Measurements from ENCODE around the gene CST1. TPM values are rescaled to one million over a fixed set of nuclear protein-coding genes. Genes with fewer than 3 reads are reported as not detected.
"Not testable (repeated sequence)": the region's sequence is repeated elsewhere in the genome, so short reads cannot be mapped to it uniquely, and the experiment has no call there.

CST1 gene
- total RNA-seq, 4 donors from 2014 or later = 6.8 TPM; not detected in 3

DNA sequence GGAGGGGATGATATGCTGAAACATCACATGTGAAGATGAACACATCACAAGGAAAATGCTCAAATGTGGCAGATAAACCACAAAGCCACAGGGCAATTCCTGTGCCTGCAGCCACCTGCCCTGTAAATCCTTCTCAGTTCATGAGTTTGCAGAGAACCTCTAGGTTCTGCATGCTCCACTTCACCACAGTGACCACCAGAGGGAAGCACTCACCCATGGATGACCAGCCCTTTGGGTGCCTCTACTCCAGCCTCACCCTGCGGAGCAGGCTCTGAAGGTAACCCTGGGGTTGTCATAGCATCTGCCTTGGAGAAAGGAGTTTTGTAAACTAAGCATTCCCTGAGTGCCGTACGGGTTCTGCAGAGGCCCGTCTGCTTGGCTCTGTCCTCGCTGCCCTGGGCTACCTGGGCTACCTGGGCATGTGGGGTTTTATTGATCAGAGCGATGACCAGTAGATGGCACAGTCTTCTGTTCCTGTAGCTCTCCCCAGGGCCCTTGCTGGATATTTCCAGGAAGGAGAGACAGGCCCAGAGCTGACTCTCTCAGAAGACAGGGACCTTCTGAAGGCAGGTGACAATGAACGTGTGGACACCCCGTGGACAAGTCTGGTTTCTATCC lies 31.7 kb upstream of the CST1 start:
- WGBS, 2 donors = 48 to 76% methylated on average over 8 of the region's 8 CpGs
- TF ChIP-seq POLR2A (IDR thresholded peaks at IDR 0.05) = no peak
- TF ChIP-seq, protein P1, sequence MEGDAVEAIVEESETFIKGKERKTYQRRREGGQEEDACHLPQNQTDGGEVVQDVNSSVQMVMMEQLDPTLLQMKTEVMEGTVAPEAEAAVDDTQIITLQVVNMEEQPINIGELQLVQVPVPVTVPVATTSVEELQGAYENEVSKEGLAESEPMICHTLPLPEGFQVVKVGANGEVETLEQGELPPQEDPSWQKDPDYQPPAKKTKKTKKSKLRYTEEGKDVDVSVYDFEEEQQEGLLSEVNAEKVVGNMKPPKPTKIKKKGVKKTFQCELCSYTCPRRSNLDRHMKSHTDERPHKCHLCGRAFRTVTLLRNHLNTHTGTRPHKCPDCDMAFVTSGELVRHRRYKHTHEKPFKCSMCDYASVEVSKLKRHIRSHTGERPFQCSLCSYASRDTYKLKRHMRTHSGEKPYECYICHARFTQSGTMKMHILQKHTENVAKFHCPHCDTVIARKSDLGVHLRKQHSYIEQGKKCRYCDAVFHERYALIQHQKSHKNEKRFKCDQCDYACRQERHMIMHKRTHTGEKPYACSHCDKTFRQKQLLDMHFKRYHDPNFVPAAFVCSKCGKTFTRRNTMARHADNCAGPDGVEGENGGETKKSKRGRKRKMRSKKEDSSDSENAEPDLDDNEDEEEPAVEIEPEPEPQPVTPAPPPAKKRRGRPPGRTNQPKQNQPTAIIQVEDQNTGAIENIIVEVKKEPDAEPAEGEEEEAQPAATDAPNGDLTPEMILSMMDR (IDR thresholded peaks at IDR 0.05) = no peak
- no peak overlapping the region for H3K4me3 ChIP-seq (ENCODE audit: low read depth, poor library complexity, severe bottlenecking)
- no peak for DNase-seq (ENCODE audit: low spot score in 2 of 2)
- intact Hi-C loops (cut with DNase I; ENCODE audit: low total_unique reads) = no loop called here

DNA sequence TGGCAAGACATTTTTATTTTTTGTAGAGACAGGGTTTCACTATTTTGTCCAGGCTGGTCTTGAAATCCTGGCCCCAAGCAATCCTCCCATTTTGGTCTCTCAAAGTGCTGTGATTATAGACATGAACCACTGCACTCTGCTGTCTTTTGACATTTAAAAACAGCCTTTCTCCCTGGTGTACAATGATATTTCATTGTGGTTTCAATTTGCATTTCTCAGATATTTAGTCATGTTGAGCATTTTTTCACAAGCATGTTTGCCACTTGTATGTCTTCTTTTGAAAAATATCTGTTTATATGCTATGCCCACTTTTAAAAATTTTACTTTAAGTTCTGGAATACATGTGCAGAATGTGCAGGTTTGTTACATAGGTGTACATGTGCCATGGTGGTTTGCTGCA lies 27.9 kb upstream of the CST1 start:
- H3K4me3 ChIP-seq (ENCODE audit: low read depth, poor library complexity, severe bottlenecking); intact Hi-C loops (cut with DNase I; ENCODE audit: low total_unique reads); DNase-seq (ENCODE audit: low spot score in 2 of 2): not testable (repeated sequence)

DNA sequence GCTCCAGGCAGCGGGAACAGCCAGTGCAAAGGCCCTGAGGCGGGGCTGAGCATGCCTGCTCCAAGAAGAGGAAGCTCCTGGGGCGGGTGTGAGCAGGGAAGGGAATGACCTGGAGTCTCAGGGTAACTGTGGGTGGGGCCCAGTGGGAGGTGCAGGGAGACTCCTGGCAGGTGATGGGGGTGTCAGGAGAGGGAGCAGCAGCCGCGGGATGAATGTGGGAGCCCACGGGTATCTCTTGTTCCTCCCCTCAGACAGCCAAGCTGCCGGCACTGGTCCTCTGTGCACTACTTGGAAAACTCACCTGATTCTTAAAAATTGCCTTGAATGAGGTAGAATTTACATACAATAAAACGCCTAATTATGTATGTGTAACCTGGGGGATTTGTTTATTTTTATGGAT lies 26.6 kb upstream of the CST1 start:
- intact Hi-C loops (cut with DNase I; ENCODE audit: low total_unique reads); DNase-seq (ENCODE audit: low spot score in 2 of 2); H3K4me3 ChIP-seq (ENCODE audit: low read depth, poor library complexity, severe bottlenecking): not testable (repeated sequence)
- 71 to 79% methylated on average over 6 to 8 of the region's 8 CpGs for WGBS, 2 donors

DNA sequence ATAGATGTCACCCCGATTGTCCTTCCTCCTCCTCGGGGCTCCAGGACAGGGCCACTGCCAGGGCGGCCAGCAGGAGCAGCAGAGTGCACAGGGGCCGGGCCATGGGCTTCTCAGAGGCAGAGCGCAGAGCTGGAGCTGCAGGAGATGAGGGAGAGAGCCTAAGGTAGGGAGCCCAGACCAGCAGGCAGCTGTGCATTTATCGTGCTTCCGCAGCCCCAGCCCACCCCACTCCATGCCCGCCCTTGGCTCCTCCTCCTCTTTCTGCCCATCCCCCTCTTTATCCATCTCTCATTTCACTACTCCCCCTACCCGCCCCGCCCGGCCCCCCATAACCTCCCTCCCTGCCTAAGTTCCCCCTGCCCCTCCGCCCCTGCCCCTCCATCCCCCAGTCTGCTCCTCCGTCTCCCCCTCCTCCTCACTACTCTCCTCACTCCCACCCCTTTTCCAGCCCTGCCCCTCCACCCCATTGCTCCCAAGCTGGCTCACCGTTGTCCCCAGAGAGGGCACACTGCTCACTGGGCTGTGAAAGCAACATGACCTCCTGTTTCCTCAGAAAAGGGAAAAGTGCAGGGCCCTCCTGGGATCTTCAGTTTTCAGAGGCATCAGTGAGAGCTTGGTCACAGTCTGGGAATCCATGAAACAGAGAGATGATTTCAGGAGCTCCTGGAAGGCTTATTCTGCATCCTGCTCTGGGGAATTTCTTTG lies 25.5 kb upstream of the CST1 start:
- intact Hi-C loops (cut with DNase I; ENCODE audit: low total_unique reads) = no loop called here
- no peak overlapping the region for H3K4me3 ChIP-seq (ENCODE audit: low read depth, poor library complexity, severe bottlenecking)
- no peak for TF ChIP-seq POLR2A (IDR thresholded peaks at IDR 0.05)
- TF ChIP-seq, protein P1 (IDR thresholded peaks at IDR 0.05) = no peak
- 26 to 32% methylated on average over 13 to 14 of the region's 14 CpGs for WGBS, 2 donors
- DNase-seq (ENCODE audit: low spot score in 2 of 2) = no peak

DNA sequence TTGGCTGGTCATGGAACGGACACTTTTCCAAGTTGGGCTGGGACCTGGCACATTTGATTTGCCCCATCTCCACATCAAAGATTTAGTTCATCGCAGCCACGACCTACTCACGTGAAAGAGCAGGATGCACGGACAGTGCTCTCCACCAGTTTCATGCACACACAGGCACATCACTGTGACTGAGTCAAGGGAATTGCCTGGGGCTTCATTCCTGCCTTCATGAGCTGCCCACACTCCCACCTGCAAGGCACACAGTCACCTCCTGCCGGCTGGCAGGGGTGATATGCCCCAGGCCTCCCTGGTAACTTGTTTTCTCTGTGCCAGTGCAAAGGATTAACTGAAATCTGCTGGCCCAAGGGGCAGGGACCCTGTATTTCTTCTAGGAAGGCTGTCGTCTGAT lies 23.3 kb upstream of the CST1 start:
- 50 to 62% methylated on average over 7 of the region's 7 CpGs for WGBS, 2 donors

DNA sequence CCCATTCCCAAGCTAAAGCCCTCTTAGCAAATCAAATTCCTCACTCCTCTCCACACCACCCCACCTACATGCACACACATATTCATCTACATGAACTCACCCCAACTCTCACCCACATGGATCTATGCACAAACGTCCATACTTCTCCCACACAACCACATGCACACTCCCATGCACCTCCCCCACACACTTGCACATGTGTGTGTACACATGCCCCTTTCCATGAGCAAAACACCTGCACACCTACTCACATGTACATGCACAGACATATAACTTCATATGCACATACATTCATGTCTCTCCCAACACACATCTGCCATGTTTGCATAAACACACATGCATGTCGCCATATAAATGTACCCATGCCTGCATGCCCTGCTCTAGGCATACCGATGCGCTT lies 22.8 kb upstream of the CST1 start:
- no peak for TF ChIP-seq POLR2A (IDR thresholded peaks at IDR 0.05)
- TF ChIP-seq, protein P1 (IDR thresholded peaks at IDR 0.05) = no peak
- WGBS, 2 donors = 86 to 88% methylated on average over 4 of the region's 4 CpGs
- H3K4me3 ChIP-seq (ENCODE audit: low read depth, poor library complexity, severe bottlenecking) = no peak overlapping the region
- intact Hi-C loops (cut with DNase I; ENCODE audit: low total_unique reads) = no loop called here
- no peak for DNase-seq (ENCODE audit: low spot score in 2 of 2)

More for the DNA sequence above, 23.3 kb upstream of the CST1 start:
- intact Hi-C loops (cut with DNase I; ENCODE audit: low total_unique reads) = no loop called here
- DNase-seq (ENCODE audit: low spot score in 2 of 2) = no peak
- no peak overlapping the region for H3K4me3 ChIP-seq (ENCODE audit: low read depth, poor library complexity, severe bottlenecking)
- no peak for TF ChIP-seq POLR2A (IDR thresholded peaks at IDR 0.05)
- TF ChIP-seq, protein P1 (IDR thresholded peaks at IDR 0.05) = no peak

DNA sequence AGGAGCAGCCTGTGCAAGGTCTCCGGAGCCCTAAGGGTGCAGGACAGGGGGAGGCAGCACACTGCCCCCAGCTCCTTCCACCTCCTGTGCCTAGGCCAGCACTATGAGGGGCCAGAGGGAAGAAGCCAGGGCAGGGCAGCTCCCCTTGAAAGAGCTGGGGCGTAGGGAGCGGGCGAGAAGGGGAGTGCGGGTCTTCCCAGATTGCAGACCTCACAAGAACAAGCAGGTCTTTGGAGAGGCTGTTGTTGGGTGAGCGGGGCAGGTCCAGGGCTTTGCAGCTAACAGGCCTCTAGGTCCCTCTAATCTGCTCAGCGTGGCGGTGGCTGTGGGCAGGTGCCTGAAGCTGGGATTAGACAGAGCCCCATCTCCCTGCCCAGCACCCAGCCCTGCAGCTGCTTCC lies 22.4 kb upstream of the CST1 start:
- TF ChIP-seq POLR2A (IDR thresholded peaks at IDR 0.05) = no peak
- TF ChIP-seq, protein P1 (IDR thresholded peaks at IDR 0.05) = no peak
- H3K4me3 ChIP-seq (ENCODE audit: low read depth, poor library complexity, severe bottlenecking) = no peak overlapping the region
- WGBS, 2 donors = 70 to 92% methylated on average over 7 to 8 of the region's 8 CpGs
- DNase-seq (ENCODE audit: low spot score in 2 of 2) = no peak
- intact Hi-C loops (cut with DNase I; ENCODE audit: low total_unique reads) = no loop called here

Measured in lower leg skin (tissue), 4 donors.